G401 (cell line): ENCODE data around the gene FBP2. TPM values are rescaled to one million over a fixed set of nuclear protein-coding genes. Genes with fewer than 3 reads are reported as not detected.
"Not testable (repeated sequence)": the region's sequence is repeated elsewhere in the genome, so short reads cannot be mapped to it uniquely, and the experiment has no call there.

ENCODE experiments used
- DNase-seq: peaks from one replicate; pipeline ENCODE4 v3.0.0-alpha.2; 2015; ENCODE audit warnings: low spot score
- in situ Hi-C: cut with HindIII; loops from 2 replicates; pipeline ENCODE4 v1.10.0; 2016; ENCODE audit warnings: low sequenced_read_pairs, mixed read lengths
- total RNA-seq: library from RNA; depleted of rRNA; stranded (reverse); fragments of >200 nt; shearing (Covaris generic); gene quantifications from 2 replicates; pipeline ENCODE4 v1.2.3, GENCODE V29; 2014

The FBP2 gene
- total RNA-seq, 1 experiment from 2014 or later: 0.14 TPM

DNA sequence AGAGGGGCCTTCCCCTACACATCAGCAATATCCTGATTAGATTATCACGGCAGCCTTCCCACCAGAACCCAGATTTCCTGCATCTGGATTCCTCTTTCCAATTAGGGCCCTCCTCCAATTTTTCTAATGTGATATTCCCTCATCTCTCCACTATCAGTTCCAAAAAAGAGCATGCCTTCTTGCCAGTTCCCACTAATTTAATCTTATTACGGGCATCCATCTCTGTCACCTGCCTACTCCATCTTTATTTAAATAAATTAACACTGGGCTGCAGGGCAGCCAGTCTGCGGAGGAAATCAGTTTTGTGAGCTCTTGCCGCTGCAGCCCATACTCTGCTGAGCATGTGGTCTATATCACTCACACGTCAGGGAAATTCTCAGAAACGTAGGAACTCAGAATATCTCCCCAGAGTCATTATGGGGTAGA is 16.6 kb upstream of the FBP2 start:
- in situ Hi-C loops: no loop called here
- no peak for DNase-seq

DNA sequence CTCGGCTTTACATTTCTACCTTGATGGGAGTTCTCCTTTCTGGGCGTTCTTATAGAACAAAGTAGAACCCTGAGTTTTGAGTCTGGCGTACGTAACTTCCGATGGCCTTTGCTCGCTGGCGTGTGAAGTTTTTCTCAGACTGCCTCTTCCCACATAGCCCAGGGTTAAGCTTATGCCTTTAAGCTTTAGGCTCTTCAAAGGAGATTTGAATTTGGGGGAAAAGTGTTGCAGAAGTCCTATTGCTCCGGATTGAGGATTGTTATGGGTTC is 13.7 kb upstream of the FBP2 start:
- in situ Hi-C loops: no loop called here

DNA sequence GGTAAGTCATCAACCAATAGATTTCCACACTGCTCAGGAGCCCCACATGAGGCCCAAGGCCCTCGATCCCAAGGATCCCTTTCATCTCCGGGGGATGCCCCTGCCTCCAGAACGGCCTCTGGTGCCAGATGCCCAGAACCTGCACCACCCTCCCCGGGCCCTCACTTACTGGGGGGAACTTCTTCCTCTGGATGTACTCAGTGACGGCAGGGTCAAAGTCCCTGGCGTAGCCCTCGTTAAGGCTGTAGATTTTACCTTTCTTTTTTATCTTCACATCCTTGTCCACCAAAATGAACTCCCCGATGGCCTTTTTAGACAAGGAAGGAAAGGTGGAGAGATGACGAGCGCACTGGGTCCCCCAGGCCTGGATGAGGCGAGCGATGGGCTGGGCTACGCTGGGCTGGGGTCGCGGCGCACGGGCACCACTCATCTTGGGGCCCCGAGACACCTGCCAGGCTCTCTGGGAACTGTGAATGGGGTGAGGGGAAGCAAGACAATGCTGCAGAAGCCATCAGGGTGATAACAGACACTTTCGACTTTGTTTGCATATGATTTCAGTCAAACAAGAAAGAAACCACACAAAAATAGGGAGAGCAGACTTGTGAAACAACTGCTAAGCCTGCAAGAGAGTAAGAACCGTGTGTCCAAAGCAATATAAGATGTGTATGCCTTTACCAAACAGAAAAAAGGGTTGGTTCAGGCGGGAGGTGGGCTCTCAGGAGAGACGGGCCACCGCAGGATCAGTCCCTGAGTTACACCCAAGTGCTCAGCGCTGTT is 13.2 kb upstream of the FBP2 start:
- no peak for DNase-seq
- in situ Hi-C loops: no loop called here

More for the DNA sequence above, 13.7 kb upstream of the FBP2 start:
- no peak for DNase-seq

DNA sequence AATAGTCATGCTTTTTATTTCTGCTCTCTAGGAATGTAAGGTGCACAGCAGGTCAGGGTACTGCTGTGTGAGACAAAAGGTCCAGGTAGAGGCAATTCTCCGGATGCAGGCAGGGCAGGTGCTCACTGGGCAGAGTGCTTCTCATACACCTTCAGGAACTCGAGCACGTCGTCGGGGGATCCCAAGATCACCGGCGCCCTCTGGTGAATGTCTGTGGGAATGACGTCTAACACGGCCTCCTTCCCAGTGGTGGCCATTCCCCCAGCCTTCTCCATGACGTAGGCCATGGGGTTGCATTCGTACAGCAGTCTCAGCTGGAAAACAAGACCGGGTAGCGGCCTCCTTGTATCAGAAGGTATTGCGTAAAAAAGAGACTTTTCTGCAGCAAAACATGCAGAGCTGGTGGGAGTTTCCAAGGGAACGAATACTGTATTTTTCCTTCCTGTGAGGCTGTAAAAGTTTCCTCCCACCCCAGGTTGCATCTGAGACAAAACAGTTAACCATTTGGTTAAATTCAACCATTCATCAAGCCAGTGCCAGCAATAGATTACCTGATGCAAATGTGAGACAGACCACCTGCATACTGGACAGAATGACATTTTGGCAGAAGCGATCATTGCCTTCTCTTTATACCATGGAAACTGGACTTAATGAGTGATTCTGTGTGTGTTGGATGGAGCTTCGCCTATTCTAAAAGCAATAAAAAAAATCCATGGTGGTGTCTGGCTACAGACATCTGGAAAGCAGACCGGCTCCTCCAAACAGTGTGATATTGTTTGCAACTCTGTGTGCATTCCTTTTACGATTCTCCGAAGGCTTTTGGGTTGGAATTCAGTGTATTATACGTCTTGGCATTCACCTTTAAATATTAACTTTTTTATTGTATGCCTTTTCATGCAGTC is 9.9 kb upstream of the FBP2 start:
- in situ Hi-C loops: no loop called here
- DNase-seq: peak; percentile 42

DNA sequence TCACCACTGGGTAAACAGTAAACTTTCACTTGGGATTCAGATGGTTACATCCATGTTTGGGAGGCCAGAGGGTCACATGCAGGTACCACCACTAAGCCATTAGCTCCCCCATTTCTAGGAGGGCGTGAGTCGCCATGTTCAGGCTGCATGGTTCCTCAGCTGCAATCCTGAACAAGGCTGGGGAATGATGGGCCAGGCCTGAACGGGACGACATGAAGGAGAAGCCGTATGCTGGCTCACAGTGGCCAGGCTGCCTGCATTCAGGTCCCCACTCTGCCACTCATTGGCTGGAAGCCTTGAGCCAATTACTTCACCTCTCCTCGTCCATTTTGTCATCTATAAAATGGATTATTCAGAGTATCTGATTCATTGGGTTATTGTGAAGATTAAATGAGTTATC is 9.0 kb upstream of the FBP2 start:
- in situ Hi-C loops: no loop called here
- no peak for DNase-seq

GRCh38 chr9:94600715-94601114 is 7.1 kb upstream of the FBP2 start:
- DNase-seq: no peak
- in situ Hi-C loops: no loop called here

DNA sequence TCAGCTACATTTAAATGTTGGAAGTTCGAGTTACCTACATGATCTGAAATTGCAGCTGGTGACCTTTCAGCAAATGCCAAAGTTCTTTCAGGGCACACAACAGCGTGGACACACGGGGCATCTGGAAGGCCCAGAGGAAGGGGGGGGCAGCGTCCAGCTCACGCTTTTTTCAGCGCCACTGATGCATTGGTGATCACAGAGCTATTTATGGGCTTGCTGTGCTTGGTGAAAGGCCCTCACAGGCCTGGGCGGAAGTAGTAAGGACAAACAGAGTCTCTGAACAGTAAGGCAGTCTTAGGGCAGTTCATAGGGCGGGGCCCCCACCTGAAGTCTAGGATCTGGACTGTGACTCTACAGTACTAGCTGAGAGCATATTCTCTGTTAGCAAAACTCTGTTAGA is 6.6 kb upstream of the FBP2 start:
- in situ Hi-C loops: no loop called here
- no peak for DNase-seq

GRCh38 chr9:94599102-94599501 is 5.5 kb upstream of the FBP2 start:
- no peak for DNase-seq
- in situ Hi-C loops: no loop called here

DNA sequence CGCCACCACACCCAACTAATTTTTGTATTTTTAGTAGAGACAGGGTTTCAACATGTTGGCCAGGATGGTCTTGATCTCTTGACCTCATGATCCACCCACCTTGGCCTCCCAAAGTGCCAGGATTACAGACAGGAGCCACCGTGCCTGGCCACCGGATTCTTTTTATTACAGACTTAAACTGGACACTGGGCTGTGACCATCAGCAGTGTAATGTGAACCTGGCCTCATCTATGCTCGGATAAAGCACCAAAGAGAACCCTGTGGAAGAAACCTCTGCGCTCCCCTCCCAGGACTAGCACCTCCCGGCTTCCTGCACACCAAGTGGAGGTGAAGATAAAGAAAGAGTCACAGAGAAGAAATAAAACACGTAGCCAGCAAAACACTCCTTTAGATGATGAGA is 941 bp downstream of the FBP2 start:
- in situ Hi-C loops, DNase-seq: not testable (repeated sequence)

DNA sequence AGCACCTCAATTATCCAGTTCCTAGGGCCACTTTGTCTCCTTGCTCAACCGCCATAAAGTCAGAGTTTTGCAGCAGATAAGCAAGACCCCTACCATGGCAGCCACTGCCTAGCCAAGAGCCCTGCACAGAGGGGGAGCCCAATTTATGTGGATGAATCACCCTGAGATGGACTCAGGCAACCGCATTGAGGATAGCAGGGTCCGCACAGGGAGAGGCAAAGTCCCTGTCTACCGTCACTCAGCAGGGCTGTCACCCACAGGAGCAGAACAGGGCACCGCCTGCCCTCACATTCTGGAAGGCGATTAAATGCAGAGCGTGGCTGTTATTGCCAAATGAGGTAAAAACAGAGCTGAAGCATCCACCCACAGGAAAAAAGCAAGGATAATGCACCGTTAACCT is 1.7 kb downstream of the FBP2 start:
- in situ Hi-C loops: no loop called here
- DNase-seq: no peak

DNA sequence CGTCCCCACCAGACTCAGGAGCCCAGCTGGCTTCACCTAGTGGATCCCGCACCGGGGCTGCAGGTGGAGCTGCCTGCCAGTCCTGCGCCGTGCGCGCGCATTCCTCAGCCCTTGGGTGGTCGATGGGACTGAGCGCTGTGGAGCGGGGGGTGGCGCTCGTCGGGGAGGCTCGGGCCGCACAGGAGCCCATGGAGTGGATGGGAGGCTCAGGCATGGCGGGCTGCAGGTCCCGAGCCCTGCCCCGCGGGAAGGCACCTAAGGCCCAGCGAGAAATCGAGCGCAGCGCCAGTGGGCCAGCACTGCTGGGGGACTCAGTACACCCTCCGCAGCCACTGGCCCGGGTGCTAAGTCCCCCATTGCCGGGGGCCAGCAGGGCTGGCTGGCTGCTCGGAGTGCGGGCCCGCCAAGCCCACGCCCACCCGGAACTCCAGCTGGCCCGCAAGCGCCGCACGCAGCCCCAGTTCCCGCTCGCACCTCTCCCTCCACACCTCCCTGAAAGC is 2.5 kb downstream of the FBP2 start:
- in situ Hi-C loops, DNase-seq: not testable (repeated sequence)

GRCh38 chr9:94588681-94589080 is 4.9 kb downstream of the FBP2 start:
- in situ Hi-C loops: no loop called here
- DNase-seq: no peak

- in situ Hi-C loops: no loop called here
These were observed 6.8 kb downstream of the FBP2 start for GRCh38 chr9:94586814-94587213.

DNA sequence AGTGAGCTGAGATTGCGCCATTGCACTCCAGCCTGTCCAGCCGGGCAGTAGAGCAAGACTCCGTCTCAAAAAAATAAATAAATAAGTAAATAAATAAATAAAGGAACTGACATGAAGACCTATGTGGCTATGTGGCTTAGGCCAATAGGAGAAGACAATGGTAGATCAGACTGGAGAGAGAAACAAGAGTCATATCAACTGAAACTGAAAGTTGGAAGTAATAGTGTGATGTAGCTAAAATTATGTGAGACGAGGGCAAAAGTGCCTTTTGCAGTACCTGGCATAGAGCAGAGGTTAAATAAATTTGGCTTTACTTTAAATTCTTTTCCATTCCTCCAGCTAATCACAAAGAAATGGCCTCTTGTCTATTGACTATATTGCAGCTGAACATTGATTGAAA is 7.3 kb downstream of the FBP2 start:
- in situ Hi-C loops: no loop called here
- no peak for DNase-seq

More at GRCh38 chr9:94586814-94587213, 6.8 kb downstream of the FBP2 start:
- DNase-seq: no peak

GRCh38 chr9:94584555-94584954 is 9.1 kb downstream of the FBP2 start:
- DNase-seq: no peak
- in situ Hi-C loops: no loop called here

DNA sequence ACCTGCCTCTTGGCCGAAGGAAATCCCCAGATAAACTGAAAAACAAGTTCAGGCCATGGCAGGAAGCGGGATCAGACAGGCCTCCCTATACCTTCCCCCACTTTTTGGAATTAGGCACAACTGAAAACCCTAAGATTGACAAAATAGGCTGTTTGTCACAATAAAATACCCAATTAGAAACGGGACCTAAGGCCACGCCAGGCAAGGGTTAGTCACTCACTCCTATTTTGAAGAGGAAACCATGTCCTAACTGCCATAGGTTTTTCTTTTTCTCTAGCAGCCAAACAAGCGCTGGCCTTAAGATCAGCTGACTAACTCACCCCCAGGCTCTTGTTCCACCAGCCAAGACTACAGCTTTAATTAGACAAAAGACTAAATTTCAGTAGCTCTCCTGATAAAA is 11.9 kb downstream of the FBP2 start:
- no peak for DNase-seq
- in situ Hi-C loops: no loop called here

DNA sequence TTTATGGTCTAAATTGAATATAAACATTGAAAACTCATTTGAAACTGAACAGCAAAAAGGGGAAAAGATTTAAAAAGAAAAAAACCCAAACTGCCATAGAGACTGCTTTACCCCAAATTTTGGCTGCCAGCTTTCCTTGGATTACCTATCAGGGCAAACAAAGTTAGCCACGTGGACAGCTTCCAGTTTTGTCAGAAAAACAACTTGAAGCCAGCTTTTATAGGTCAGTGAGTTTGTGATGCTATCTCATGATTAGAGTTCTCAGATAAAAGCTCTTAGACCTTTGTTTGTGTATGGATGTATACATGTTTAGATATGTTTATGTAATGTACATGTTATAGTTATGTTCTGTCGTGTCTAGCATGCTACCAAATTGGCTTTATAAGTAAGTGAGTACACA is 16.1 kb downstream of the FBP2 start:
- no peak for DNase-seq
- in situ Hi-C loops: no loop called here

- no peak for DNase-seq
- in situ Hi-C loops: no loop called here
These were observed 16.6 kb downstream of the FBP2 start for GRCh38 chr9:94577036-94577435.

- in situ Hi-C loops: no loop called here
- no peak for DNase-seq
These were observed 17.5 kb downstream of the FBP2 start for GRCh38 chr9:94576131-94576530.

GRCh38 chr9:94568972-94569712 is 24.5 kb downstream of the FBP2 start:
- in situ Hi-C loops: no loop called here
- no peak for DNase-seq
